Large intestine (tissue), 12 donors: ENCODE results near the gene OR4K14. TPM values are rescaled to one million over a fixed set of nuclear protein-coding genes. Genes with fewer than 3 reads are reported as not detected.

Experiments
- DNase-seq, 2 donors: peaks; one replicate each; pipeline versions ENCODE4 v3.0.0 to v3.0.0-alpha.2; 2013
- H3K27ac ChIP-seq: one replicate; pipeline ENCODE4 v1.5.1; 2013; ENCODE audit warnings: low read length
- H3K27me3 ChIP-seq: 2 replicates; pipeline ENCODE4 v1.6.1; 2013; ENCODE audit warnings: low read length; ENCODE audit not compliant: control insufficient read depth, insufficient read depth
- H3K36me3 ChIP-seq: 2 replicates; pipeline ENCODE4 v1.6.1; 2013; ENCODE audit warnings: low read length; ENCODE audit not compliant: control insufficient read depth, insufficient read depth
- H3K4me1 ChIP-seq: one replicate; pipeline ENCODE4 v1.6.1; 2013; ENCODE audit warnings: low read length; ENCODE audit not compliant: control insufficient read depth, insufficient read depth
- H3K4me3 ChIP-seq: one replicate; pipeline ENCODE4 v1.5.1; 2013; ENCODE audit warnings: low read length
- H3K9me3 ChIP-seq: one replicate; pipeline ENCODE4 v1.6.1; 2013; ENCODE audit warnings: mild to moderate bottlenecking, low read depth, low read length, moderate library complexity; ENCODE audit not compliant: control insufficient read depth
- WGBS: methylation state at CpG from one replicate; pipeline ENCODE4 v1.1.5; 2013; ENCODE audit warnings: low lambda C conversion rate; ENCODE audit not compliant: insufficient coverage; 5-methylcytosine and 5-hydroxymethylcytosine counted together
- long read RNA-seq, 11 donors: transcript quantifications; one replicate each; lab custom pipeline, GENCODE V29; 2026
- polyA plus RNA-seq: library from polyadenylated mRNA; unstranded; fragments of 120-200 nt; gene quantifications from one replicate; pipeline ENCODE4 v1.2.1, GENCODE V29; 2013

Gene OR4K14
- polyA plus RNA-seq = not detected
- long read RNA-seq, donor 1 = 0 reads
- long read RNA-seq, donor 2 = 0 reads
- long read RNA-seq, donor 3 = 0 reads
- long read RNA-seq, donor 4 = 0 reads
- long read RNA-seq, donor 5 = 0 reads
- long read RNA-seq, donor 6 = 0 reads
- long read RNA-seq, donor 7 = 0 reads
- long read RNA-seq, donor 8 = 0 reads
- long read RNA-seq, donor 9 = 0 reads
- long read RNA-seq, donor 10 = 0 reads
- long read RNA-seq, donor 11 = 0 reads

GRCh38 chr14:20019257-20019865 is at the start of gene OR4K14:
Gene OR4K14 (minus strand): TSS chr14:20019307. CDS start chr14:20015193, 4,114 bp downstream.
- no peaks in the 10 kb centered on the region for H3K27me3 ChIP-seq
- WGBS = 100% methylated on average over 1 of the region's 2 CpGs
- no peaks in the 10 kb centered on the region for H3K36me3 ChIP-seq
- H3K27ac ChIP-seq = no peak within 1 kb of the TSS
- no peak for DNase-seq
- no peaks in the 10 kb centered on the region for H3K4me1 ChIP-seq
- H3K4me3 ChIP-seq = no peak within 1 kb of the TSS
- H3K9me3 ChIP-seq = peaks cover 4% of the 10 kb centered on the region

- Histone ChIP-seq H3K27me3 (no peaks in the 10 kb centered on the region), H3K9me3 (no peaks in the 10 kb centered on the region), H3K27ac (no peak within 1 kb of the TSS), H3K36me3 (no peaks in the 10 kb centered on the region), H3K4me3 (no peak within 1 kb of the TSS), H3K4me1 (no peaks in the 10 kb centered on the region)
- no peak for DNase-seq
- 17% methylated on average over 1 of the region's 2 CpGs for WGBS
Observed at GRCh38 chr14:20059745-20060144, 40.6 kb upstream of the OR4K14 start, which contains the start of gene OR4L1. Gene OR4L1 (plus strand): TSS chr14:20060045. CDS start chr14:20060045, 0 bp downstream.

- H3K36me3 ChIP-seq = no peaks in the 10 kb centered on the region
- WGBS = 75% methylated on average over 1 of the region's 1 CpG
Observed at GRCh38 chr14:20048202-20048601, 29.1 kb upstream of the OR4K14 start.

GRCh38 chr14:20044243-20044642 is 25.1 kb upstream of the OR4K14 start:
- DNase-seq = no peak
- H3K27ac ChIP-seq = no peak overlapping the region
- no peaks in the 10 kb centered on the region for H3K27me3 ChIP-seq
- no peak overlapping the region for H3K4me3 ChIP-seq
- whole genome bisulfite sequencing = 100% methylated on average over 1 of the region's 5 CpGs
- no peaks in the 10 kb centered on the region for H3K9me3 ChIP-seq
- H3K4me1 ChIP-seq = no peaks in the 10 kb centered on the region
- no peaks in the 10 kb centered on the region for H3K36me3 ChIP-seq

More at GRCh38 chr14:20048202-20048601, 29.1 kb upstream of the OR4K14 start:
- no peak for DNase-seq
- Histone ChIP-seq H3K4me3 (no peak overlapping the region), H3K4me1 (no peaks in the 10 kb centered on the region), H3K27me3 (no peaks in the 10 kb centered on the region), H3K9me3 (no peaks in the 10 kb centered on the region), H3K27ac (no peak overlapping the region)

GRCh38 chr14:20035938-20036337 is 16.8 kb upstream of the OR4K14 start, which contains the start of gene OR4K13:
Gene OR4K13 (minus strand): TSS chr14:20036038. CDS start chr14:20034758, 1,280 bp downstream.
- Histone ChIP-seq H3K27ac (no peak within 1 kb of the TSS), H3K36me3 (no peaks in the 10 kb centered on the region), H3K4me3 (no peak within 1 kb of the TSS), H3K9me3 (no peaks in the 10 kb centered on the region), H3K27me3 (no peaks in the 10 kb centered on the region), H3K4me1 (no peaks in the 10 kb centered on the region)
- WGBS = 80% methylated on average over 2 of the region's 4 CpGs
- no peak for DNase-seq

- no peak overlapping the region for H3K4me3 ChIP-seq
- H3K27me3 ChIP-seq = no peaks in the 10 kb centered on the region
- H3K4me1 ChIP-seq = no peaks in the 10 kb centered on the region
- WGBS = 68% methylated on average over 3 of the region's 3 CpGs
- no peaks in the 10 kb centered on the region for H3K36me3 ChIP-seq
- no peak for DNase-seq
- H3K9me3 ChIP-seq = no peaks in the 10 kb centered on the region
- no peak overlapping the region for H3K27ac ChIP-seq
Observed at GRCh38 chr14:20035449-20035848, 16.3 kb upstream of the OR4K14 start.

- H3K27ac ChIP-seq = no peak overlapping the region
- H3K4me1 ChIP-seq = no peaks in the 10 kb centered on the region
- no peak for DNase-seq
- no peaks in the 10 kb centered on the region for H3K9me3 ChIP-seq
- no CpG with 5 or more reads among the region's 6 CpGs for WGBS
- no peaks in the 10 kb centered on the region for H3K27me3 ChIP-seq
- no peaks in the 10 kb centered on the region for H3K36me3 ChIP-seq
- no peak overlapping the region for H3K4me3 ChIP-seq
Observed at GRCh38 chr14:20031058-20031457, 12.0 kb upstream of the OR4K14 start.

- no peaks in the 10 kb centered on the region for H3K36me3 ChIP-seq
- no peak overlapping the region for H3K27ac ChIP-seq
- no peaks in the 10 kb centered on the region for H3K27me3 ChIP-seq
- no peak overlapping the region for H3K4me3 ChIP-seq
- no peaks in the 10 kb centered on the region for H3K4me1 ChIP-seq
- H3K9me3 ChIP-seq = no peaks in the 10 kb centered on the region
- no peak for DNase-seq
Observed at GRCh38 chr14:20008156-20008555, 11.0 kb downstream of the OR4K14 start.

- H3K27me3 ChIP-seq = no peaks in the 10 kb centered on the region
- no peaks in the 10 kb centered on the region for H3K36me3 ChIP-seq
- H3K4me3 ChIP-seq = no peak overlapping the region
- 0% methylated on average over 1 of the region's 7 CpGs for WGBS
- DNase-seq = no peak
- no peak overlapping the region for H3K27ac ChIP-seq
- H3K9me3 ChIP-seq = no peaks in the 10 kb centered on the region
- no peaks in the 10 kb centered on the region for H3K4me1 ChIP-seq
Observed at GRCh38 chr14:20002319-20002718, 16.8 kb downstream of the OR4K14 start.

- H3K4me1 ChIP-seq = no peaks in the 10 kb centered on the region
- DNase-seq = no peak
- H3K4me3 ChIP-seq = no peak within 1 kb of the TSS
- H3K9me3 ChIP-seq = no peaks in the 10 kb centered on the region
- no peaks in the 10 kb centered on the region for H3K36me3 ChIP-seq
- no peak within 1 kb of the TSS for H3K27ac ChIP-seq
- no peaks in the 10 kb centered on the region for H3K27me3 ChIP-seq
Observed at GRCh38 chr14:20001863-20002262, 17.2 kb downstream of the OR4K14 start, which contains the start of gene OR4Q2. Gene OR4Q2 (plus strand): TSS chr14:20002163.

GRCh38 chr14:19993438-19993837 is 25.7 kb downstream of the OR4K14 start:
- WGBS = no CpG with 5 or more reads among the region's 2 CpGs
- no peak overlapping the region for H3K4me3 ChIP-seq
- no peaks in the 10 kb centered on the region for H3K4me1 ChIP-seq
- H3K36me3 ChIP-seq = no peaks in the 10 kb centered on the region
- no peaks in the 10 kb centered on the region for H3K9me3 ChIP-seq
- H3K27ac ChIP-seq = no peak overlapping the region
- no peaks in the 10 kb centered on the region for H3K27me3 ChIP-seq
- DNase-seq = no peak
